ENCODE results near the gene YDJC.

The YDJC gene

GRCh38 chr22:21663738-21664137 is 33.9 kb upstream of the YDJC start:
- H3K27me3 ChIP-seq (ENCODE audit: control insufficient read depth, insufficient read depth, low read length), result no peaks in the 10 kb centered on the region
- H3K9ac ChIP-seq (ENCODE audit: low read length), result no peak overlapping the region
- no peaks in the 10 kb centered on the region for H3K4me1 ChIP-seq (ENCODE audit: control insufficient read depth, insufficient read depth, low read length)
- H3K36me3 ChIP-seq (ENCODE audit: control insufficient read depth, insufficient read depth, low read length), result no peaks in the 10 kb centered on the region
- no peak overlapping the region for H3K27ac ChIP-seq (ENCODE audit: low read depth, low read length)
- no peak overlapping the region for H3K4me3 ChIP-seq (ENCODE audit: low read length)

- no peak overlapping the region for H3K4me3 ChIP-seq (ENCODE audit: low read length)
- no peak overlapping the region for H3K9ac ChIP-seq (ENCODE audit: low read length)
- no peak overlapping the region for H3K27ac ChIP-seq (ENCODE audit: low read depth, low read length)
- no peaks in the 10 kb centered on the region for H3K36me3 ChIP-seq (ENCODE audit: control insufficient read depth, insufficient read depth, low read length)
- no peaks in the 10 kb centered on the region for H3K27me3 ChIP-seq (ENCODE audit: control insufficient read depth, insufficient read depth, low read length)
- no peaks in the 10 kb centered on the region for H3K4me1 ChIP-seq (ENCODE audit: control insufficient read depth, insufficient read depth, low read length)
Observed at GRCh38 chr22:21661991-21662390, 32.2 kb upstream of the YDJC start.

GRCh38 chr22:21660904-21661303 is 31.1 kb upstream of the YDJC start:
- Histone ChIP-seq H3K4me3 (ENCODE audit: low read length) (no peak overlapping the region), H3K36me3 (ENCODE audit: control insufficient read depth, insufficient read depth, low read length) (no peaks in the 10 kb centered on the region), H3K27me3 (ENCODE audit: control insufficient read depth, insufficient read depth, low read length) (no peaks in the 10 kb centered on the region), H3K9ac (ENCODE audit: low read length) (no peak overlapping the region), H3K4me1 (ENCODE audit: control insufficient read depth, insufficient read depth, low read length) (no peaks in the 10 kb centered on the region), H3K27ac (ENCODE audit: low read depth, low read length) (no peak overlapping the region)

- Histone ChIP-seq H3K27ac (ENCODE audit: low read depth, low read length) (no peak overlapping the region), H3K4me3 (ENCODE audit: low read length) (no peak overlapping the region), H3K4me1 (ENCODE audit: control insufficient read depth, insufficient read depth, low read length) (no peaks in the 10 kb centered on the region)
Observed at GRCh38 chr22:21659864-21660525, 30.2 kb upstream of the YDJC start.

GRCh38 chr22:21657360-21658032 is 27.7 kb upstream of the YDJC start:
- Histone ChIP-seq H3K36me3 (ENCODE audit: control insufficient read depth, insufficient read depth, low read length) (no peaks in the 10 kb centered on the region), H3K9ac (ENCODE audit: low read length) (no peak overlapping the region), H3K27ac (ENCODE audit: low read depth, low read length) (no peak overlapping the region), H3K4me3 (ENCODE audit: low read length) (peak overlapping the region; percentile 68), H3K4me1 (ENCODE audit: control insufficient read depth, insufficient read depth, low read length) (no peaks in the 10 kb centered on the region), H3K27me3 (ENCODE audit: control insufficient read depth, insufficient read depth, low read length) (no peaks in the 10 kb centered on the region)

More at GRCh38 chr22:21659864-21660525, 30.2 kb upstream of the YDJC start:
- H3K9ac ChIP-seq (ENCODE audit: low read length), result no peak overlapping the region
- H3K27me3 ChIP-seq (ENCODE audit: control insufficient read depth, insufficient read depth, low read length), result no peaks in the 10 kb centered on the region
- no peaks in the 10 kb centered on the region for H3K36me3 ChIP-seq (ENCODE audit: control insufficient read depth, insufficient read depth, low read length)

DNA sequence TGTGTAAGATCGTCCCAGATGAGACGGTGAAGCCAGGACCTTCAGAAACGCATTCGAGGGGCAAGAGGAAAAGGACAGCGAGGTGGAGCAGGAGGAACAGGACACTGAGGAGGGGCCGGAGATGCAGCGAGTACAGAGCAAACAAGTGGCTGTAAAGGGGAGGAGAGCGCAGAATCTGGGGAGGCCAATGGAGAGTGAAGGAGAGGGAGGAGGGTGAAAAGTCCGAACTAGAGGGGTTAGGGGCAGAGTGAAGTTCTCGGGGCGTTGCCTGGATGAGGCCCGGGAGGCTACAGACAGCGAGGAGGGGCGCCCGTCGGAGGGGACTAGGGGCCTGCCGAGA is 27.2 kb upstream of the YDJC start:
- H3K27ac ChIP-seq (ENCODE audit: low read depth, low read length), result no peak overlapping the region
- H3K36me3 ChIP-seq (ENCODE audit: control insufficient read depth, insufficient read depth, low read length), result no peaks in the 10 kb centered on the region
- no peaks in the 10 kb centered on the region for H3K4me1 ChIP-seq (ENCODE audit: control insufficient read depth, insufficient read depth, low read length)
- no peak overlapping the region for H3K9ac ChIP-seq (ENCODE audit: low read length)
- H3K4me3 ChIP-seq (ENCODE audit: low read length), result peak overlapping the region; percentile 68
- H3K27me3 ChIP-seq (ENCODE audit: control insufficient read depth, insufficient read depth, low read length), result no peaks in the 10 kb centered on the region

DNA sequence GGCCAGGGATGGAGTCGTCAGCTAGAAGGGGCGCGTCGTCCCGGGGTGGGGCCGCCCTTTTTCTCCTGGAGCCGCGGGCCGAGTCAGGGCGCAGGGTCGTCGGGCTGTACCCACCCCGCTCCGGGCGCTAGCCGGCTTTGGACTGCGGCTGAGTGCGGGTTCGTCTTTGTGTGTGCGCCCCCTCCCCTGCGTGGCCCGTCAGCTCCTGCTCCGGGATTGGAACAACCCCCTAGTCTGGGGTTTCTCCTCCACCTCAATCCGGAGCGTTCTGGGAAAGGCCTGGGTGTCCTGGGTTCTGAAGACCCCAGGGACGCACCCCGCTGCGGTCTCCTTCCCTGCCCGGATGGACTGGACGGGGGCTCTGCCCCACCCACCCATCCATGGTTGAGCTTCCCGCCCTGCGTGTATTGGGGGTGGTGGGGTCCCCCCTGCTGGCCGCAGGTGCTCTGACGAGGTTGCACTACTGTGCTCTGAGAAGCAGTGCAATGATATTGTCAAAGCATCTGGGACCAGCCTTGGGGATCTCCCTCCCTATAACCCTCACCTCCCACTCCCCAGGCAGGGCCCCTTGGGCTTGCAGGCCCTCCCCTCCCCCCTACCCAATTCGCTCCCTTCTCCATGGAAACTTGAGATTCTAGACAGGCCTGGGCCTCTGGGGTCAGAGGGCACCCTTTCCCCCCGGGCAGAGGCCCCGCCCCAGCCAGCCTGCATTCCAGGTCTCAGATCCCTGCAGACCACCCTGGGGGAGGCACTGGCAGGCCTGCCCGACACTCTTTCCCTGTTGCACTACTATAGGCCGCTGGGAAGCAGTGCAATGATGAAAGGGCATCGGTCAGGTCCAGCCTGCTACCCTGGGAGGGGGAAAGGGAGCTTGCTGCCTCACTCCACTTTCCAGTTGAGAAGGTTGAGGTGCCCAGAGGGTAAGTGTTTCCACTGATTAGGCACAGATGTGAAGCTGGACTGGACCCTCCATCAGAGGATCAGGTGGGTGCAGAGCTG is 23.0 kb upstream of the YDJC start:
- Histone ChIP-seq H3K4me3 (ENCODE audit: low read length) (peak overlapping the region; percentile 76), H3K4me1 (ENCODE audit: control insufficient read depth, insufficient read depth, low read length) (peaks cover 3% of the 10 kb centered on the region), H3K9ac (ENCODE audit: low read length) (no peak overlapping the region), H3K27ac (ENCODE audit: low read depth, low read length) (no peak overlapping the region), H3K27me3 (ENCODE audit: control insufficient read depth, insufficient read depth, low read length) (no peaks in the 10 kb centered on the region), H3K36me3 (ENCODE audit: control insufficient read depth, insufficient read depth, low read length) (no peaks in the 10 kb centered on the region)

DNA sequence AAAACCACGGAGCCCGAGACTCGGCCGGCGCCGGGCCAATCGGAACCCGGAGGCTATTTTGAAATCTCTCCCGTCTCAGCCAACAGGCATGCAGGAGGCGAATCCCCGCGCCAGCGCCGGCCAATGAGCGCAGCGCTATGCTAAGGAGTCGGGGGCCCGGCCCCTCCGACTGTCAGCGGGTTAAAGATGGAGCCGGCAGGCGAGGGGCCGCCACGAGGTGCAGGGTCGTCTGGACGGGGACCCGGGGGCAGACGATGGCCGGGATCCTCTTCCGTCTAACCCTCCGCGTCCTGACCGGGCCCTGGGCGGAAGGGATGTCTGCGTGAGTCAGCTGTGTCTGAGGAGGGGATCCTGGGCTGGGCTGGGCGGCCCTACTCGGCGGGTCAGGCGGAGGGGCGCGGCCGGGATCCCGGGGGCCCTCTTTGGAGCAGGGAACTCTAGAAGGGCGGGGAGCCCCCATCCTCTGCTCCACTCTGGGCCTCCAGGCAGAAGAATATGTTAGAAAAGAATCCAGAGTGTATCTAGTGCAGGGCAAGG is 22.3 kb upstream of the YDJC start:
- Histone ChIP-seq H3K9ac (ENCODE audit: low read length) (no peak overlapping the region), H3K4me3 (ENCODE audit: low read length) (peak overlapping the region; percentile 76), H3K4me1 (ENCODE audit: control insufficient read depth, insufficient read depth, low read length) (peaks cover 3% of the 10 kb centered on the region), H3K27ac (ENCODE audit: low read depth, low read length) (no peak overlapping the region), H3K27me3 (ENCODE audit: control insufficient read depth, insufficient read depth, low read length) (no peaks in the 10 kb centered on the region), H3K36me3 (ENCODE audit: control insufficient read depth, insufficient read depth, low read length) (no peaks in the 10 kb centered on the region)

DNA sequence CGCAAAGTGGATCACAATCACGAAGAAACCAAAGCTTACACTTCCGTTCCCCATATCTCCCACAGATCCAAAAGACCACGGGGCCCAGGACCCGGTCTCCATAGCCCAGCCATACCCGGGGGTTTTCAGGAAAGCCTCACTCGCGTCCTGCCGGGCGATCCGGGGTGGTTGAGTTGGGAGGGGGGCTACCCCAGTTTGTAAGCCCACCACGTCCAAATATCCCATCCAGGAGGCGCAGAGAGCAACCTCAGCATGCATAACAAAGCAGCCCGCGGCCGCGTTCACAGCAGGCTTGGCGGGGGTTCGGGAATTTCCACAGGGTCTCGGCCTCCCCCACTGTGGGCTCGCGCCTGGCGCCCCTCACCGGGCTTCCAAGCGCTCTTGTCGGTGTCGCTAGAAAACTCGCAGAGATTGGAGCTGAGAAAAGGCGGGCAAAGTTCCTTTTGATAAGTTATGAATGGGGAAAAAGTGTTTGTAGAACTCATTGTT is 21.7 kb upstream of the YDJC start:
- Histone ChIP-seq H3K36me3 (ENCODE audit: control insufficient read depth, insufficient read depth, low read length) (no peaks in the 10 kb centered on the region), H3K27me3 (ENCODE audit: control insufficient read depth, insufficient read depth, low read length) (no peaks in the 10 kb centered on the region), H3K4me3 (ENCODE audit: low read length) (peak overlapping the region; percentile 76), H3K9ac (ENCODE audit: low read length) (no peak overlapping the region), H3K27ac (ENCODE audit: low read depth, low read length) (no peak overlapping the region), H3K4me1 (ENCODE audit: control insufficient read depth, insufficient read depth, low read length) (peaks cover 3% of the 10 kb centered on the region)

DNA sequence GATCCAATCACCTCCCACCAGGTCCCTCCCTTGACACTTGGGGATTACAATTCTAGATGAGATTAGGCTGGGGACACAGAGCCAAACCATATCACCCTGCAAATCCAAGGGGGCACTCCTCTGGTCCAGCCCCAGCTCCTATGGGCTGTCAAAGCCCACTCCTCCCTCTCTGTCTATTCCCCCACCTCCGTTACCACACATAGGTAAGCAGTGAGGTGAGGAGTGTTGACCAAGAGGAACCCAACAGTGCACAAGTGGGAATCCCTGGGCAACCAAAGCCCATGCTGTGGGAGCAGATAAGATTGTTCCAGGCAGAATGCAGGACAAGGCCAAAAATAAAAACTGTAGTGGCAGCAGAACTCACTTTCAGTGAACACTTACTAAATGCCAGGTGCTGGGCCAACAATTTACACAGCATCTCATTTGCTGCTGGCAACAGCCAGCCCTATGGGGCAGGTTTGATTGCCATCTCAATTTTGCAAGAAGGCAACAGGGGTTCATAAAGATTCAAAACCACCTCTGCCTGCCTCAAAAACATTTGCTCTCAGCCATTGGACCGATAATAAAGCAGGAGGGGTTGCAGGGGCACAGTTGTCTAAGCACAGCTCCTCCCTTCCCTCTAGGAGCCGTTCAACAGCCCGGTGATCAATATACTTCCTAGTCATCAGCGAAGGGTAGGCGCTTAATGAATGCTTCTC is 21.1 kb upstream of the YDJC start:
- Histone ChIP-seq H3K27me3 (ENCODE audit: control insufficient read depth, insufficient read depth, low read length) (no peaks in the 10 kb centered on the region), H3K36me3 (ENCODE audit: control insufficient read depth, insufficient read depth, low read length) (no peaks in the 10 kb centered on the region), H3K27ac (ENCODE audit: low read depth, low read length) (no peak overlapping the region), H3K4me1 (ENCODE audit: control insufficient read depth, insufficient read depth, low read length) (peaks cover 3% of the 10 kb centered on the region), H3K4me3 (ENCODE audit: low read length) (peak overlapping the region; percentile 76), H3K9ac (ENCODE audit: low read length) (no peak overlapping the region)

- Histone ChIP-seq H3K4me1 (ENCODE audit: control insufficient read depth, insufficient read depth, low read length) (peaks cover 3% of the 10 kb centered on the region), H3K9ac (ENCODE audit: low read length) (no peak overlapping the region), H3K27ac (ENCODE audit: low read depth, low read length) (no peak overlapping the region), H3K27me3 (ENCODE audit: control insufficient read depth, insufficient read depth, low read length) (no peaks in the 10 kb centered on the region), H3K4me3 (ENCODE audit: low read length) (no peak overlapping the region), H3K36me3 (ENCODE audit: control insufficient read depth, insufficient read depth, low read length) (no peaks in the 10 kb centered on the region)
Observed at GRCh38 chr22:21650280-21650679, 20.5 kb upstream of the YDJC start.
